Sigmoid colon (tissue), 7 donors: ENCODE data around the gene RXRG. TPM values are rescaled to one million over a fixed set of nuclear protein-coding genes. Genes with fewer than 3 reads are reported as not detected.

ENCODE experiments used
- DNase-seq: peaks from one replicate; pipeline ENCODE4 v3.0.0-alpha.2; 2019
- H3K27ac ChIP-seq, 4 donors: fragments of 200-600 bp; sonication (generic); one replicate each; pipeline ENCODE4 v1.5.1; 2016 to 2019; ENCODE audit warnings: mild to moderate bottlenecking in 1 of 4
- H3K27me3 ChIP-seq, 3 donors: fragments of 200-600 bp; sonication (generic); one replicate each; pipeline ENCODE4 v1.5.1; 2019; ENCODE audit warnings: mild to moderate bottlenecking in 1 of 3
- H3K36me3 ChIP-seq, 4 donors: fragments of 200-600 bp; sonication (generic); one replicate each; pipeline ENCODE4 v1.5.1; 2016 to 2019
- H3K4me1 ChIP-seq, 4 donors: fragments of 200-600 bp; sonication (generic); one replicate each; pipeline ENCODE4 v1.5.1; 2017 to 2019
- H3K4me3 ChIP-seq, 4 donors: fragments of 200-600 bp; sonication (generic); one replicate each; pipeline ENCODE4 v1.5.1; 2017 to 2019; ENCODE audit warnings: mild to moderate bottlenecking in 2 of 4, moderate library complexity in 1 of 4
- H3K9me3 ChIP-seq, 4 donors: fragments of 200-600 bp in 3 of 4; sonication (generic) in 3 of 4; one replicate each; pipeline versions ENCODE4 v1.5.1 to v1.6.1; 2013 to 2019
- EP300 ChIP-seq, 4 donors: sonication (generic); formaldehyde crosslinking; IDR thresholded peaks; one replicate each; pipeline ENCODE4 v1.6.1; 2017; ENCODE audit warnings: antibody characterized with exemption in 4 of 4
- POLR2A ChIP-seq, 2 donors: fragments of 450-650 bp; IDR thresholded peaks; one replicate each; pipeline ENCODE4 v1.6.1; 2016; ENCODE audit warnings: antibody characterized with exemption in 2 of 2, mild to moderate bottlenecking in 2 of 2, moderate library complexity in 2 of 2
- POLR2AphosphoS5 ChIP-seq, 4 donors: sonication (generic); formaldehyde crosslinking; IDR thresholded peaks; one replicate each; pipeline ENCODE4 v1.6.1; 2017; ENCODE audit warnings: antibody characterized with exemption in 4 of 4
- WGBS, 2 donors: extraction: QIAGEN DNeasy Blood & Tissue Kit; methylation state at CpG; one replicate each; pipeline ENCODE4 v1.1.7; 2013; 5-methylcytosine and 5-hydroxymethylcytosine counted together
- intact Hi-C: fragments of 100-400 bp; cut with DNase I; formaldehyde crosslinking; loops from one replicate; pipeline ENCODE4 v1.15.1; 2023
- polyA plus RNA-seq, 3 donors: library from polyadenylated mRNA; stranded (reverse); fragments of 200-250 nt; gene quantifications; one replicate each; pipeline ENCODE4 v1.2.3, GENCODE V29; 2013
- total RNA-seq, 4 donors: library from RNA; depleted of rRNA; stranded (reverse); fragments of >200 nt; gene quantifications; one replicate each; pipeline ENCODE4 v1.1.0, GENCODE V29; 2016
- TF ChIP-seq, protein P1 (sequence below), 4 experiments: fragments of 450-650 bp in 3 of 4; fragments of 200-600 bp in 1 of 4; IDR thresholded peaks; one replicate each; pipeline ENCODE4 v1.5.1; 2016 to 2019; ENCODE audit warnings: antibody characterized with exemption in 4 of 4, mild to moderate bottlenecking in 3 of 4, moderate library complexity in 2 of 4
- donor health status: healthy with polysubstance abuse.
- donor health status: Bipolar disorder and iron deficiency.
- donor health status: healthy.

The RXRG gene
- 1 to 10 TPM in 3 of 4 donors, under 1 TPM in 1; 0.55 to 2.1 (median 1.4) TPM for total RNA-seq
- polyA plus RNA-seq = 1 to 10 TPM in 1 of 3 donors, under 1 TPM in 2; 0.69 to 1.8 (median 0.82) TPM

- Histone ChIP-seq H3K4me1 (peaks cover 0 to 19% (median 13%) of the 10 kb centered on the region in 4 donors), H3K36me3 (no peaks in the 10 kb centered on the region), H3K4me3 (peak within 1 kb of the TSS; percentile 0 to 38 (median 30)), H3K27me3 (peaks cover 10 to 40% (median 26%) of the 10 kb centered on the region in 3 donors), H3K27ac (peak within 1 kb of the TSS; percentile 4 to 55 (median 26)), H3K9me3 (no peaks in the 10 kb centered on the region)
- TF ChIP-seq EP300 (IDR thresholded peaks at IDR 0.05) (no peak), POLR2A (IDR thresholded peaks at IDR 0.05) (no peak), POLR2AphosphoS5 (IDR thresholded peaks at IDR 0.05) (peak in 2 of 4 donors; percentile 20 to 30)
- TF ChIP-seq, protein P1, sequence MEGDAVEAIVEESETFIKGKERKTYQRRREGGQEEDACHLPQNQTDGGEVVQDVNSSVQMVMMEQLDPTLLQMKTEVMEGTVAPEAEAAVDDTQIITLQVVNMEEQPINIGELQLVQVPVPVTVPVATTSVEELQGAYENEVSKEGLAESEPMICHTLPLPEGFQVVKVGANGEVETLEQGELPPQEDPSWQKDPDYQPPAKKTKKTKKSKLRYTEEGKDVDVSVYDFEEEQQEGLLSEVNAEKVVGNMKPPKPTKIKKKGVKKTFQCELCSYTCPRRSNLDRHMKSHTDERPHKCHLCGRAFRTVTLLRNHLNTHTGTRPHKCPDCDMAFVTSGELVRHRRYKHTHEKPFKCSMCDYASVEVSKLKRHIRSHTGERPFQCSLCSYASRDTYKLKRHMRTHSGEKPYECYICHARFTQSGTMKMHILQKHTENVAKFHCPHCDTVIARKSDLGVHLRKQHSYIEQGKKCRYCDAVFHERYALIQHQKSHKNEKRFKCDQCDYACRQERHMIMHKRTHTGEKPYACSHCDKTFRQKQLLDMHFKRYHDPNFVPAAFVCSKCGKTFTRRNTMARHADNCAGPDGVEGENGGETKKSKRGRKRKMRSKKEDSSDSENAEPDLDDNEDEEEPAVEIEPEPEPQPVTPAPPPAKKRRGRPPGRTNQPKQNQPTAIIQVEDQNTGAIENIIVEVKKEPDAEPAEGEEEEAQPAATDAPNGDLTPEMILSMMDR (IDR thresholded peaks at IDR 0.05) = no peak
- WGBS, 2 donors = 3 to 4% methylated on average over 33 of the region's 33 CpGs
- peak; percentile 67 for DNase-seq
- intact Hi-C loops = no loop called here
Measured at GRCh38 chr1:165444897-165445370, at the start of gene RXRG. TSS of gene RXRG (minus strand) at chr1:165445126. CDS start at chr1:165444893, 233 bp downstream.

DNA sequence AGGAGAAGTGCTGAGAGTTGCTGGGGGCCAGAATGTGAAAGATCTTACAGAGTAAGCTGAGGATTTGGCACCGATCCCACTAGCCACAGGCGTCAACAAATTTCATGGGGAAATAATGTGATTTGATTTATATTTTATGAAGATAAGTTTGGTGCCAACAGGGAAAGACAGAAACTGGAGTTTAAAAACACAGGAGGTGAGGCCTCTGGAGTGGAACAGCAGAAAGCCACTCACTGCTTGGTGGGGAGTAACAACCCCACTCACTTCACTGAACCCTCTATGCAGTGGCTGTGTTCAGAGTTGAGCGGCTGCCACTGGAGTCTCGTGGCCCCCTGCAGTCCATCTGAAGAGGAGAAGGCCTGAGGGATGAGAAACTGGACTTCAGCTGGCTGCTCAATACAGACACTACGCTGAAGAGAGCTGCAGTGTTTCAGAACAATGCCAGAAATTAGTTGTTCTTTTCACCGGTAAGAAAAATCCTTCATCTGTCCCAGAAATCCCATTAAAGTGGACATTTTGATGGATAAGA lies 48.0 kb upstream of the RXRG start:
- intact Hi-C loops = no loop called here
- Histone ChIP-seq H3K36me3 (no peaks in the 10 kb centered on the region), H3K27me3 (no peaks in the 10 kb centered on the region), H3K4me3 (no peak overlapping the region), H3K27ac (no peak overlapping the region), H3K9me3 (no peaks in the 10 kb centered on the region), H3K4me1 (no peaks in the 10 kb centered on the region)
- no peak for DNase-seq
- no peak for TF ChIP-seq POLR2AphosphoS5 (IDR thresholded peaks at IDR 0.05)
- no peak for TF ChIP-seq POLR2A (IDR thresholded peaks at IDR 0.05)
- TF ChIP-seq EP300 (IDR thresholded peaks at IDR 0.05) = no peak
- 73 to 85% methylated on average over 6 of the region's 6 CpGs for WGBS, 2 donors

DNA sequence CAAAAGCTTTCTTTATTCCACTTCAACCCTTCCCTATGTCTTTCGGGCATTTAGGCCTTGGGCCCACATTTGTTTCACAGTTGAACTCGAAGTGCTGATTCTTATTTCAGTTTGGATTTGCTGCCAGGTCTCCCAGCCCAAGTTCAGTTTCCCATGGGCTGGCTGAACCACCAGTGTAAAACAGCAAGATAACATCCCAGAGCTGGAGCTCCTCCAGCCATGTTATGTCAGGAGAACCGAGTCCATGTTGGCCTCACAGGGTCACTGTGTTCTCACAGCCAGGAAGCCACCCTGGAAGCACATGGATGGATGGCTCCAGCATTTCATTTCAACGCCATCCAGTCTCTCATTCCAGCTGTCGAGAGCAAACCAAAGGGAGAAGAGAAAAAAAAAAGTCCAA lies 45.2 kb upstream of the RXRG start:
- intact Hi-C loops = no loop called here
- no peak for TF ChIP-seq POLR2A (IDR thresholded peaks at IDR 0.05)
- TF ChIP-seq EP300 (IDR thresholded peaks at IDR 0.05) = no peak
- TF ChIP-seq, protein P1 (IDR thresholded peaks at IDR 0.05) = no peak
- TF ChIP-seq POLR2AphosphoS5 (IDR thresholded peaks at IDR 0.05) = no peak
- WGBS, 2 donors = 70 to 75% methylated on average over 5 of the region's 5 CpGs

GRCh38 chr1:165487921-165488320 lies 43.0 kb upstream of the RXRG start:
- Histone ChIP-seq H3K4me1 (no peaks in the 10 kb centered on the region), H3K27ac (no peak overlapping the region), H3K9me3 (no peaks in the 10 kb centered on the region), H3K27me3 (no peaks in the 10 kb centered on the region), H3K4me3 (no peak overlapping the region), H3K36me3 (no peaks in the 10 kb centered on the region)
- WGBS, 2 donors = 11 to 34% methylated on average over 1 of the region's 1 CpG
- intact Hi-C loops = no loop called here
- no peak for DNase-seq
- TF ChIP-seq, protein P1 (IDR thresholded peaks at IDR 0.05) = no peak
- TF ChIP-seq EP300 (IDR thresholded peaks at IDR 0.05) (no peak), POLR2A (IDR thresholded peaks at IDR 0.05) (no peak), POLR2AphosphoS5 (IDR thresholded peaks at IDR 0.05) (no peak)

More for the DNA sequence above, 45.2 kb upstream of the RXRG start:
- no peaks in the 10 kb centered on the region for H3K9me3 ChIP-seq
- no peak for DNase-seq
- no peaks in the 10 kb centered on the region for H3K4me1 ChIP-seq
- H3K36me3 ChIP-seq = no peaks in the 10 kb centered on the region
- no peak overlapping the region for H3K27ac ChIP-seq
- no peaks in the 10 kb centered on the region for H3K27me3 ChIP-seq
- H3K4me3 ChIP-seq = no peak overlapping the region

- no peaks in the 10 kb centered on the region for H3K4me1 ChIP-seq
- WGBS, 2 donors = 75 to 82% methylated on average over 3 of the region's 3 CpGs
- TF ChIP-seq, protein P1 (IDR thresholded peaks at IDR 0.05) = no peak
- TF ChIP-seq EP300 (IDR thresholded peaks at IDR 0.05) (no peak), POLR2A (IDR thresholded peaks at IDR 0.05) (no peak), POLR2AphosphoS5 (IDR thresholded peaks at IDR 0.05) (no peak)
Measured at GRCh38 chr1:165486663-165487062, 41.7 kb upstream of the RXRG start.

More at GRCh38 chr1:165486663-165487062, 41.7 kb upstream of the RXRG start:
- no peak overlapping the region for H3K4me3 ChIP-seq
- DNase-seq = no peak
- H3K9me3 ChIP-seq = no peaks in the 10 kb centered on the region
- H3K27me3 ChIP-seq = no peaks in the 10 kb centered on the region
- H3K27ac ChIP-seq = no peak overlapping the region
- intact Hi-C loops = no loop called here
- no peaks in the 10 kb centered on the region for H3K36me3 ChIP-seq
